Stomach (tissue), 4 donors: Measurements from ENCODE around the gene ENPP6.

Experiments used
- EP300 ChIP-seq: sonication (generic); formaldehyde crosslinking; IDR thresholded peaks from one replicate; pipeline ENCODE4 v1.6.1; 2017; ENCODE audit warnings: antibody characterized with exemption
- POLR2A ChIP-seq, 4 donors: fragments of 450-650 bp; IDR thresholded peaks; one replicate each; pipeline ENCODE4 v1.6.1; 2016; ENCODE audit warnings: antibody characterized with exemption in 4 of 4, control low read depth in 2 of 4, mild to moderate bottlenecking in 1 of 4, moderate library complexity in 1 of 4
- TF ChIP-seq, protein P1 (sequence below), 7 experiments: fragments of 450-650 bp in 4 of 7; fragments of 200-600 bp in 3 of 7; sonication (generic) in 3 of 7; IDR thresholded peaks; one replicate each; pipeline ENCODE4 v1.5.1; 2016 to 2019; ENCODE audit warnings: antibody characterized with exemption in 7 of 7, control low read depth in 2 of 7, mild to moderate bottlenecking in 1 of 7

DNA sequence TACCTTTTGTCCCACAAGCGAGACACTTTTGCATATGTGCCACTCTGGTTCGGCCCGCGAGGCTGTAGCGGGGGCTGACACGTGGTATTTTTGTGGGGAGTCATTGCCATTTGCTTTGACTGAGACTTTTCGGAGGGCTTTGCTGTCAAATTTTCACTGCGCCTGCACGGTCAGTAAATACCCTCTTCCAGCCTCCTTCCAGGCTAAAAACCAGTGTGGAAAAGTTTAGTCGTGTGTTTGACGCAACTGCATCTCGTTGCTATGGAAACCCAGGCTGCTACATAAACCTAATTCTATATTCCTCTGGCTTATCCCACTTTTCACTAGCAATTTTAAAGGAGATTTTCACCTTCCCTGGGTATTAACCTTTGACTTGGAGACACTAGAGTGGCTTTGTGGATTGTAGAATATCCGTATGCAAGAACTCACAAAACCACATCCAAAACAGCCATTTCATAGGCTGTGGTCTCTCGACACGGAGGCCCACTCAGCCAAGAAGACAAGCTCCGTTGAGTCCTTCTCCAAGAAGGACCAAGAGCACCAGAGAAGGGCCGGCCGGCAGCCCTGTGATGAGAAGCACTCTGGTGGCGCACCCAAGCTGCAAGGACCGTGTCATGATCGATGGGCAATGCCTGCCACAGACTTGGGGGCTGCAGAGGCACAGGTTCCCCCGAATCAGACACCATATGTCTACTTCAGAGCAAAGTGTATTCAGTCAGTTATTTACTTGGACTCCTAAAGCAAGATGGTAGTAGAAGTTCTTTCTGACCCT, 38.4 kb upstream of the ENPP6 start:
- TF ChIP-seq, protein P1, sequence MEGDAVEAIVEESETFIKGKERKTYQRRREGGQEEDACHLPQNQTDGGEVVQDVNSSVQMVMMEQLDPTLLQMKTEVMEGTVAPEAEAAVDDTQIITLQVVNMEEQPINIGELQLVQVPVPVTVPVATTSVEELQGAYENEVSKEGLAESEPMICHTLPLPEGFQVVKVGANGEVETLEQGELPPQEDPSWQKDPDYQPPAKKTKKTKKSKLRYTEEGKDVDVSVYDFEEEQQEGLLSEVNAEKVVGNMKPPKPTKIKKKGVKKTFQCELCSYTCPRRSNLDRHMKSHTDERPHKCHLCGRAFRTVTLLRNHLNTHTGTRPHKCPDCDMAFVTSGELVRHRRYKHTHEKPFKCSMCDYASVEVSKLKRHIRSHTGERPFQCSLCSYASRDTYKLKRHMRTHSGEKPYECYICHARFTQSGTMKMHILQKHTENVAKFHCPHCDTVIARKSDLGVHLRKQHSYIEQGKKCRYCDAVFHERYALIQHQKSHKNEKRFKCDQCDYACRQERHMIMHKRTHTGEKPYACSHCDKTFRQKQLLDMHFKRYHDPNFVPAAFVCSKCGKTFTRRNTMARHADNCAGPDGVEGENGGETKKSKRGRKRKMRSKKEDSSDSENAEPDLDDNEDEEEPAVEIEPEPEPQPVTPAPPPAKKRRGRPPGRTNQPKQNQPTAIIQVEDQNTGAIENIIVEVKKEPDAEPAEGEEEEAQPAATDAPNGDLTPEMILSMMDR (IDR thresholded peaks at IDR 0.05) = no peak
- TF ChIP-seq POLR2A (IDR thresholded peaks at IDR 0.05) (no peak), EP300 (no peak)
